ENCODE measurements around the gene HSP90AA1.

DNA sequence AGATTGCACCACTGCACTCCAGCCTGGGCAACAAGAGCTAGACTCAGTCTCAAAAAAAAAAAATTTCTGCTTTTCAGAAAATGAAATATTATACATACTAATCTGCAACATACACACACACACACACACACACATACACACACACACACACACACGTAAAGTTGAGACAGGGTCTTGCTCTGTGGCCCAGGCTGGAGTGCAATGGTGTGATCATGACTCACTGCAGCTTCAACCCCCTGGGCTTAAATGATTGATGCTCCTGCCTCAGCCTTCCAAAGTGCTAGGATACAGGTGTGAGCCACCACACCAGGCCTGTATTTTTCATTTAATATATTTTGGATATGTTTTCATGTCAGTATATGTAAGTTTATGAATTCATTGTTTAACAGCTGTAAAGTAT is 34.0 kb upstream of the HSP90AA1 start:
- TF ChIP-seq POLR2AphosphoS5 (IDR thresholded peaks at IDR 0.05) (no peak), POLR2A (IDR thresholded peaks at IDR 0.05) (no peak), EP300 (IDR thresholded peaks at IDR 0.05) (no peak)
- TF ChIP-seq, protein P1, sequence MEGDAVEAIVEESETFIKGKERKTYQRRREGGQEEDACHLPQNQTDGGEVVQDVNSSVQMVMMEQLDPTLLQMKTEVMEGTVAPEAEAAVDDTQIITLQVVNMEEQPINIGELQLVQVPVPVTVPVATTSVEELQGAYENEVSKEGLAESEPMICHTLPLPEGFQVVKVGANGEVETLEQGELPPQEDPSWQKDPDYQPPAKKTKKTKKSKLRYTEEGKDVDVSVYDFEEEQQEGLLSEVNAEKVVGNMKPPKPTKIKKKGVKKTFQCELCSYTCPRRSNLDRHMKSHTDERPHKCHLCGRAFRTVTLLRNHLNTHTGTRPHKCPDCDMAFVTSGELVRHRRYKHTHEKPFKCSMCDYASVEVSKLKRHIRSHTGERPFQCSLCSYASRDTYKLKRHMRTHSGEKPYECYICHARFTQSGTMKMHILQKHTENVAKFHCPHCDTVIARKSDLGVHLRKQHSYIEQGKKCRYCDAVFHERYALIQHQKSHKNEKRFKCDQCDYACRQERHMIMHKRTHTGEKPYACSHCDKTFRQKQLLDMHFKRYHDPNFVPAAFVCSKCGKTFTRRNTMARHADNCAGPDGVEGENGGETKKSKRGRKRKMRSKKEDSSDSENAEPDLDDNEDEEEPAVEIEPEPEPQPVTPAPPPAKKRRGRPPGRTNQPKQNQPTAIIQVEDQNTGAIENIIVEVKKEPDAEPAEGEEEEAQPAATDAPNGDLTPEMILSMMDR (IDR thresholded peaks at IDR 0.05), result no peak
